Breast epithelium (tissue), 3 donors: ENCODE results near the gene EML6.

ENCODE experiments used
- CTCF ChIP-seq, 3 donors: fragments of 450-650 bp; IDR thresholded peaks; one replicate each; pipeline ENCODE4 v1.5.1; 2016 to 2017; ENCODE audit warnings: antibody characterized with exemption in 3 of 3, mild to moderate bottlenecking in 3 of 3, moderate library complexity in 3 of 3
- POLR2AphosphoS5 ChIP-seq, 3 donors: sonication (generic); formaldehyde crosslinking; IDR thresholded peaks; one replicate each; pipeline ENCODE4 v1.6.1; 2017; ENCODE audit warnings: antibody characterized with exemption in 3 of 3

- TF ChIP-seq CTCF (IDR thresholded peaks at IDR 0.05) (no peak), POLR2AphosphoS5 (IDR thresholded peaks at IDR 0.05) (no peak)
These were observed 28.1 kb upstream of the EML6 start for GRCh38 chr2:54695378-54695777.
